H9 (cell line): ENCODE measurements around the gene IP6K3. TPM values are rescaled to one million over a fixed set of nuclear protein-coding genes. Genes with fewer than 3 reads are reported as not detected.

ENCODE experiments used
- DNase-seq: peaks from one replicate; pipeline ENCODE4 v3.0.0-alpha.2; 2017
- H2AFZ ChIP-seq: one replicate; pipeline ENCODE4 v1.6.1; 2013; ENCODE audit warnings: mild to moderate bottlenecking, low read length, control low read depth, moderate library complexity
- H2AK5ac ChIP-seq: 2 replicates; pipeline ENCODE4 v1.6.1; 2013; ENCODE audit warnings: low read length, control low read depth, mixed read lengths; ENCODE audit not compliant: insufficient read length
- H2BK120ac ChIP-seq: one replicate; pipeline ENCODE4 v1.6.1; 2013; ENCODE audit warnings: low read depth, mild to moderate bottlenecking, low read length, control low read depth, inconsistent platforms; ENCODE audit not compliant: poor library complexity, severe bottlenecking
- H2BK12ac ChIP-seq: 2 replicates; pipeline ENCODE4 v1.6.1; 2013; ENCODE audit warnings: low read length, control low read depth, mixed read lengths, low read depth; ENCODE audit not compliant: insufficient read length
- H2BK15ac ChIP-seq: 2 replicates; pipeline ENCODE4 v1.6.1; 2013; ENCODE audit warnings: low read depth, low read length, control low read depth
- H2BK20ac ChIP-seq: one replicate; pipeline ENCODE4 v1.6.1; 2013; ENCODE audit warnings: low read depth, mild to moderate bottlenecking, low read length, control low read depth, inconsistent platforms; ENCODE audit not compliant: poor library complexity, severe bottlenecking
- H2BK5ac ChIP-seq: 2 replicates; pipeline ENCODE4 v1.6.1; 2013; ENCODE audit warnings: low read length, control low read depth, mixed read lengths; ENCODE audit not compliant: insufficient read length
- H3K14ac ChIP-seq: 2 replicates; pipeline ENCODE4 v1.6.1; 2013; ENCODE audit warnings: low read length, control low read depth; ENCODE audit not compliant: insufficient read depth
- H3K18ac ChIP-seq: 2 replicates; pipeline ENCODE4 v1.6.1; 2013; ENCODE audit warnings: low read depth, mild to moderate bottlenecking, mixed read lengths, low read length, control low read depth; ENCODE audit not compliant: insufficient read length
- H3K23ac ChIP-seq: 2 replicates; pipeline ENCODE4 v1.6.1; 2013; ENCODE audit warnings: low read length, control low read depth, mixed read lengths, low read depth; ENCODE audit not compliant: insufficient read length
- H3K23me2 ChIP-seq: 2 replicates; pipeline ENCODE4 v1.6.1; 2013; ENCODE audit warnings: low read depth, mild to moderate bottlenecking, mixed read lengths, low read length, control low read depth; ENCODE audit not compliant: insufficient read length, poor library complexity, severe bottlenecking
- H3K27ac ChIP-seq: 2 replicates; pipeline ENCODE4 v1.5.1; 2013; ENCODE audit warnings: low read length, control low read depth, mixed read lengths, low read depth; ENCODE audit not compliant: insufficient read length
- H3K27me3 ChIP-seq: 2 replicates; pipeline ENCODE4 v1.6.1; 2013; ENCODE audit warnings: low read length, control low read depth, inconsistent platforms; ENCODE audit not compliant: insufficient read depth
- H3K4ac ChIP-seq: 2 replicates; pipeline ENCODE4 v1.6.1; 2013; ENCODE audit warnings: low read depth, mild to moderate bottlenecking, control low read depth, inconsistent platforms, low read length, moderate library complexity
- H3K4me1 ChIP-seq: 2 replicates; pipeline ENCODE4 v1.6.1; 2013; ENCODE audit warnings: low read length, control low read depth, inconsistent platforms; ENCODE audit not compliant: insufficient read depth
- H3K4me2 ChIP-seq: 2 replicates; pipeline ENCODE4 v1.6.1; 2013; ENCODE audit warnings: low read length, control low read depth, mixed read lengths; ENCODE audit not compliant: insufficient read length, insufficient read depth
- H3K56ac ChIP-seq: 2 replicates; pipeline ENCODE4 v1.6.1; 2013; ENCODE audit warnings: low read depth, mild to moderate bottlenecking, mixed read lengths, low read length, control low read depth; ENCODE audit not compliant: insufficient read length
- H3K79me1 ChIP-seq: 2 replicates; pipeline ENCODE4 v1.6.1; 2013; ENCODE audit warnings: low read depth, mild to moderate bottlenecking, moderate library complexity, low read length, control low read depth, inconsistent platforms; ENCODE audit not compliant: insufficient read depth, poor library complexity, severe bottlenecking
- H3K79me2 ChIP-seq: 2 replicates; pipeline ENCODE4 v1.6.1; 2013; ENCODE audit warnings: low read length, control low read depth, inconsistent platforms; ENCODE audit not compliant: insufficient read depth
- H3K9ac ChIP-seq: 2 replicates; pipeline ENCODE4 v1.6.1; 2013; ENCODE audit warnings: low read length, control low read depth, mixed read lengths; ENCODE audit not compliant: insufficient read length; ENCODE audit errors: extremely low read depth
- H3K9me3 ChIP-seq: one replicate; pipeline ENCODE4 v1.6.1; 2013; ENCODE audit warnings: low read depth, low read length, inconsistent platforms; ENCODE audit not compliant: control insufficient read depth
- H3T11ph ChIP-seq: one replicate; pipeline ENCODE4 v1.6.1; 2013; ENCODE audit warnings: mild to moderate bottlenecking, low read length, control low read depth, inconsistent platforms
- H4K20me1 ChIP-seq: one replicate; pipeline ENCODE4 v1.6.1; 2013; ENCODE audit not compliant: control insufficient read depth, insufficient read length, insufficient read depth
- H4K5ac ChIP-seq: 2 replicates; pipeline ENCODE4 v1.6.1; 2013; ENCODE audit warnings: low read depth, mild to moderate bottlenecking, mixed read lengths, low read length, control low read depth; ENCODE audit not compliant: insufficient read length
- H4K8ac ChIP-seq: replicated peaks from 2 replicates; pipeline ENCODE4 v1.6.1; 2013; ENCODE audit warnings: low read length, control low read depth, mixed read lengths, low read depth; ENCODE audit not compliant: insufficient read length
- H4K91ac ChIP-seq: 2 replicates; pipeline ENCODE4 v1.6.1; 2013; ENCODE audit warnings: low read depth, mild to moderate bottlenecking, moderate library complexity, mixed read lengths, low read length, control low read depth; ENCODE audit not compliant: insufficient read length
- H3K27ac Mint-ChIP-seq, 3 experiments: 2 replicates in 2 of 3; 3 replicates in 1 of 3; pipeline ENCODE4 v1.8.0; 2020 to 2021; ENCODE audit warnings: mixed read lengths in 3 of 3, mild to moderate bottlenecking in 1 of 3, moderate library complexity in 1 of 3
- H3K27me3 Mint-ChIP-seq: 2 replicates; pipeline ENCODE4 v1.8.0; 2021; ENCODE audit warnings: low read depth, mild to moderate bottlenecking, moderate library complexity, mixed read lengths
- H3K36me3 Mint-ChIP-seq, 3 experiments: 2 replicates in 2 of 3; 3 replicates in 1 of 3; pipeline ENCODE4 v1.8.0; 2020 to 2021; ENCODE audit warnings: low read depth in 3 of 3, mixed read lengths in 3 of 3; ENCODE audit not compliant: insufficient read depth in 1 of 3
- H3K4me1 Mint-ChIP-seq, 2 experiments: 2 replicates each; pipeline ENCODE4 v1.8.0; 2020; ENCODE audit warnings: mixed read lengths in 2 of 2
- H3K4me3 Mint-ChIP-seq, 2 experiments: 2 replicates in 1 of 2; 3 replicates in 1 of 2; pipeline ENCODE4 v1.8.0; 2020 to 2021; ENCODE audit warnings: mild to moderate bottlenecking in 2 of 2, mixed read lengths in 2 of 2, moderate library complexity in 1 of 2
- H3K9me3 Mint-ChIP-seq, 2 experiments: 2 replicates in 1 of 2; 3 replicates in 1 of 2; pipeline ENCODE4 v1.8.0; 2020; ENCODE audit warnings: mild to moderate bottlenecking in 2 of 2, mixed read lengths in 2 of 2, moderate library complexity in 1 of 2
- CTCF ChIP-seq: fragments of 200-600 bp; sonication (generic); conservative IDR thresholded peaks from 3 replicates; pipeline ENCODE4 v1.8.0; 2021; ENCODE audit warnings: antibody characterized with exemption, mild to moderate bottlenecking
- WGBS: extraction: QIAGEN DNeasy Blood & Tissue Kit; methylation state at CpG from one replicate; pipeline ENCODE4 v1.1.7; 2013; ENCODE audit warnings: missing lambda C conversion rate, low lambda C conversion rate, mixed read lengths; ENCODE audit not compliant: insufficient read length; ENCODE audit errors: extremely low coverage; 5-methylcytosine and 5-hydroxymethylcytosine counted together
- total RNA-seq: library from RNA; stranded (reverse); gene quantifications from 2 replicates; pipeline ENCODE4 v1.2.1, GENCODE V29; 2021

Gene IP6K3
- total RNA-seq, 1 experiment from 2014 or later, result 0.46 TPM

- Histone ChIP-seq H3K9me3 (no peaks in the 10 kb centered on the region), H2AK5ac (no peak overlapping the region), H2AFZ (no peak overlapping the region), H4K8ac (no peak overlapping the region), H2BK20ac (no peak overlapping the region), H3K23me2 (peaks cover 5% of the 10 kb centered on the region), H3K79me1 (peaks cover 7% of the 10 kb centered on the region), H3K4me1 (peaks cover 10% of the 10 kb centered on the region; the same call in 1 of the 2 replicates), H4K20me1 (no peaks in the 10 kb centered on the region), H2BK12ac (no peak overlapping the region), H2BK15ac (no peak overlapping the region), H4K91ac (no peak overlapping the region), H3K23ac (no peak overlapping the region), H3K79me2 (peaks cover 2% of the 10 kb centered on the region; the same call in 1 of the 2 replicates), H2BK120ac (no peak overlapping the region), H4K5ac (no peak overlapping the region), H3K56ac (no peak overlapping the region), H3T11ph (no peak overlapping the region), H3K27me3 (no peaks in the 10 kb centered on the region), H3K18ac (no peak overlapping the region), H3K4me2 (peak overlapping the region; percentile 57), H3K27ac (no peak overlapping the region), H3K4ac (no peak overlapping the region), H3K14ac (no peak overlapping the region), H3K9ac (peak overlapping the region; percentile 92), H2BK5ac (no peak overlapping the region)
- DNase-seq, result no peak
- H3K4me3 Mint-ChIP-seq, result peak overlapping the region; percentile 89 to 92
- peak overlapping the region in 1 of 3 experiments; percentile 100; a peak in 3 of 7 replicates for H3K27ac Mint-ChIP-seq
- 100% methylated on average over 3 of the region's 15 CpGs for WGBS
- H3K9me3 Mint-ChIP-seq, result no peaks in the 10 kb centered on the region
- peaks cover 37 to 49% of the 10 kb centered on the region in 2 experiments for H3K4me1 Mint-ChIP-seq
- no peak for TF ChIP-seq CTCF
- peaks cover 22 to 49% (median 43%) of the 10 kb centered on the region in 3 experiments; a peak in 6 of 7 replicates for H3K36me3 Mint-ChIP-seq
- H3K27me3 Mint-ChIP-seq, result no peaks in the 10 kb centered on the region; the same call in none of the 2 replicates
These were observed 36.2 kb downstream of the IP6K3 start for GRCh38 chr6:33710296-33711121.
